Lower leg skin (tissue), 3 donors: ENCODE measurements around the gene SETD4.

Experiments used
- POLR2A ChIP-seq, 2 donors: fragments of 450-650 bp; IDR thresholded peaks; one replicate each; pipeline ENCODE4 v1.6.1; 2016 to 2017; ENCODE audit warnings: antibody characterized with exemption in 2 of 2, mild to moderate bottlenecking in 1 of 2, moderate library complexity in 1 of 2
- TF ChIP-seq, protein P1 (sequence below), 3 donors: fragments of 450-650 bp; IDR thresholded peaks; one replicate each; pipeline ENCODE4 v1.5.1; 2016; ENCODE audit warnings: antibody characterized with exemption in 3 of 3, mild to moderate bottlenecking in 3 of 3, moderate library complexity in 2 of 3

DNA sequence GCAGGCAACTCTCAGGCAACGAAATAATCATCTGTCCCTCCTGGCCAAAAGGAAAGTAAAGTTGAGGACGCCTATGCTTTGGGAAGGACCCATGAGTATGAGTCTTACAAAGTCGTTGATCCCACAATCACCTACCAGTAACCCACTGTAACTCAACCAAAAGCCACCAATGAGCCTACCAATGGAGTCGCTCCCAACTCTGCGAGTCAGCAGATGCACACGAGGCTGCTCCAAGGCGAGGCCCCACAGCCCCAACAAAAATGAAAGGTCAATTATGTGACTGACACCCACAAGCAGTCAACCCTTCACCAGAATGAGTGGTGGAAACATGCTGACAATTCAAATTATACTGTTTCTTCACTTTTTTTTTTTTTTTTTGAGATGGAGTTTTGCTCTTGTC lies 12.0 kb downstream of the SETD4 start:
- TF ChIP-seq, protein P1, sequence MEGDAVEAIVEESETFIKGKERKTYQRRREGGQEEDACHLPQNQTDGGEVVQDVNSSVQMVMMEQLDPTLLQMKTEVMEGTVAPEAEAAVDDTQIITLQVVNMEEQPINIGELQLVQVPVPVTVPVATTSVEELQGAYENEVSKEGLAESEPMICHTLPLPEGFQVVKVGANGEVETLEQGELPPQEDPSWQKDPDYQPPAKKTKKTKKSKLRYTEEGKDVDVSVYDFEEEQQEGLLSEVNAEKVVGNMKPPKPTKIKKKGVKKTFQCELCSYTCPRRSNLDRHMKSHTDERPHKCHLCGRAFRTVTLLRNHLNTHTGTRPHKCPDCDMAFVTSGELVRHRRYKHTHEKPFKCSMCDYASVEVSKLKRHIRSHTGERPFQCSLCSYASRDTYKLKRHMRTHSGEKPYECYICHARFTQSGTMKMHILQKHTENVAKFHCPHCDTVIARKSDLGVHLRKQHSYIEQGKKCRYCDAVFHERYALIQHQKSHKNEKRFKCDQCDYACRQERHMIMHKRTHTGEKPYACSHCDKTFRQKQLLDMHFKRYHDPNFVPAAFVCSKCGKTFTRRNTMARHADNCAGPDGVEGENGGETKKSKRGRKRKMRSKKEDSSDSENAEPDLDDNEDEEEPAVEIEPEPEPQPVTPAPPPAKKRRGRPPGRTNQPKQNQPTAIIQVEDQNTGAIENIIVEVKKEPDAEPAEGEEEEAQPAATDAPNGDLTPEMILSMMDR (IDR thresholded peaks at IDR 0.05): no peak
- TF ChIP-seq POLR2A (IDR thresholded peaks at IDR 0.05): no peak
